Astrocyte of the spinal cord (primary cell): ENCODE data around the gene TMEM14A.
A peak's percentile ranks its signal among the peaks of the same experiment; 100 is the strongest.
"Not testable (repeated sequence)": the region's sequence is repeated elsewhere in the genome, so short reads cannot be mapped to it uniquely, and the experiment has no call there.

Source experiments
- DNase-seq: peaks from one replicate; pipeline ENCODE4 v3.0.0; 2011; ENCODE audit warnings: low read depth, low spot score
- H3K4me3 ChIP-seq: 2 replicates; pipeline ENCODE4 v1.5.1; 2011; ENCODE audit warnings: low read depth, mild to moderate bottlenecking, low read length, moderate library complexity
- CTCF ChIP-seq: IDR thresholded peaks from 2 replicates; pipeline ENCODE4 v1.5.1; 2012; ENCODE audit warnings: low read depth, mild to moderate bottlenecking, low read length, inconsistent platforms
- in situ Hi-C: cut with HindIII; loops from 2 replicates; pipeline ENCODE4 v1.10.0; 2017; ENCODE audit warnings: low sequenced_read_pairs

Gene TMEM14A

GRCh38 chr6:52667572-52667971 lies 3.3 kb upstream of the TMEM14A start:
- no peak for DNase-seq
- in situ Hi-C loops: loop anchor here (25.0 kb wide), 1 partner anchor 380 kb away; the partner anchor contains the start of gene MCM3
- TF ChIP-seq CTCF: no peak
- H3K4me3 ChIP-seq: no peak overlapping the region

- DNase-seq: no peak
- in situ Hi-C loops: loop anchor here (25.0 kb wide), 1 partner anchor 384 kb away; the partner anchor contains the start of gene MCM3
- H3K4me3 ChIP-seq: peak overlapping the region; percentile 75
- no peak for TF ChIP-seq CTCF
Observed at GRCh38 chr6:52671676-52672075, 763 bp downstream of the TMEM14A start.

- in situ Hi-C loops: loop anchor here (25.0 kb wide), 1 partner anchor 385 kb away; the partner anchor contains the start of gene MCM3
- no peak overlapping the region for H3K4me3 ChIP-seq
- DNase-seq: no peak
- no peak for TF ChIP-seq CTCF
Observed at GRCh38 chr6:52672412-52673025, 1.6 kb downstream of the TMEM14A start.

- in situ Hi-C loops: loop anchor here (25.0 kb wide), 1 partner anchor 387 kb away; the partner anchor contains the start of gene MCM3
- no peak for DNase-seq
- TF ChIP-seq CTCF: no peak
- no peak overlapping the region for H3K4me3 ChIP-seq
Observed at GRCh38 chr6:52674666-52675065, 3.8 kb downstream of the TMEM14A start.

- in situ Hi-C loops: no loop called here
- no peak for TF ChIP-seq CTCF
- no peak overlapping the region for H3K4me3 ChIP-seq
- no peak for DNase-seq
Observed at GRCh38 chr6:52675372-52675771, 4.5 kb downstream of the TMEM14A start.

- in situ Hi-C loops, H3K4me3 ChIP-seq: not testable (repeated sequence)
Observed at GRCh38 chr6:52676631-52677030, 5.7 kb downstream of the TMEM14A start.

GRCh38 chr6:52681416-52681815 lies 10.5 kb downstream of the TMEM14A start:
- in situ Hi-C loops: no loop called here
- H3K4me3 ChIP-seq: no peak overlapping the region
- no peak for DNase-seq
- TF ChIP-seq CTCF: no peak

More at GRCh38 chr6:52676631-52677030, 5.7 kb downstream of the TMEM14A start:
- DNase-seq: not testable (repeated sequence)
